Measurements from ENCODE around the gene ARID5A. TPM values are rescaled to one million over a fixed set of nuclear protein-coding genes. Genes with fewer than 3 reads are reported as not detected.

The ARID5A gene
- total and polyA plus RNA-seq, 2 of the 13 experiments (the other 11 are each of a cell fraction or from before 2014, with no cell fraction given), result 6.0 to 9.5 TPM

DNA sequence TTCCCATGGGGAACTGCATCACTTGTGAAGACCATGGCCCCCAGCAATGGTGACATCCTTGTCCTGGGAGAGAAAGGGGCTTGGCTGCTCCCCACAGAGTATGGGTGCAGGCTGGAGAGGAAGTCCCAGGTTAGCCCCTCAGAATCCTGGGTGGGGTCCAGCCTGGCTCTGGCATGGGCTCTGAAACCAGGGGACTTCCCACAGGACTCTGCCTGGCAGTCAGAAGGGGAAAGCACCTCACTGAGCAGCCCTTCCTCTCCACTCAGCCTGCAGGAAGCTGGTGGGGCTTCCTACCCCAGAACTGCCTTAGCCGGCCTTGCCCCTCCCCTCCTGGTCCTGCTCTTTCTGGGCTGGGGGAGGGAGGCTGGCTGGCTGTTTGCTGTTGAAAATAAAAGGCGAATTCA, 35.1 kb upstream of the ARID5A start:
- POLR2A ChIA-PET, result interaction anchor here (1.0 to 1.6 kb wide), 2 partner anchors 18 to 88 kb away, joined by 3 to 4 read pairs; no protein-coding TSS in a partner anchor
- FAIRE-seq (no peak), ATAC-seq (peak; percentile 1)
- TF ChIP-seq CERS6 (CRISPR knock-in tag; IDR thresholded peaks at IDR 0.05) (no peak), DDIT3 (CRISPR knock-in tag; IDR thresholded peaks at IDR 0.05) (no peak), ATF4 (CRISPR knock-in tag; IDR thresholded peaks at IDR 0.05) (no peak), ATAD3A (CRISPR knock-in tag; IDR thresholded peaks at IDR 0.05) (no peak), PITX1 (CRISPR knock-in tag; IDR thresholded peaks at IDR 0.05) (no peak; the same call in 1 of the 2 replicates), ZFP36 (IDR thresholded peaks at IDR 0.05; ENCODE audit: borderline replicate concordance, low read depth, low read length, partially characterized antibody) (no peak), ARNTL (CRISPR knock-in tag; IDR thresholded peaks at IDR 0.05) (no peak), ZFY (CRISPR knock-in tag; IDR thresholded peaks at IDR 0.05) (no peak), ZNF839 (CRISPR knock-in tag; IDR thresholded peaks at IDR 0.05; ENCODE audit: borderline replicate concordance) (0 out of 2 replicates have a peak, but pooled peaks have one; percentile 24), PHF8 (CRISPR knock-in tag; IDR thresholded peaks at IDR 0.05) (no peak), RAD21 (CRISPR knock-in tag; IDR thresholded peaks at IDR 0.05) (no peak), SP140L (CRISPR knock-in tag; IDR thresholded peaks at IDR 0.05; ENCODE audit: borderline replicate concordance) (no peak), SP4 (CRISPR knock-in tag; IDR thresholded peaks at IDR 0.05) (0 out of 2 replicates have a peak, but pooled peaks have one; percentile 37), ZNF260 (CRISPR knock-in tag; IDR thresholded peaks at IDR 0.05; ENCODE audit: borderline replicate concordance, low read depth) (no peak), REL (CRISPR knock-in tag; conservative IDR thresholded peaks at IDR 0.05) (no peak), MTA1 (CRISPR knock-in tag; IDR thresholded peaks at IDR 0.05; ENCODE audit: borderline replicate concordance) (no peak)
- TF ChIP-seq, protein P1, sequence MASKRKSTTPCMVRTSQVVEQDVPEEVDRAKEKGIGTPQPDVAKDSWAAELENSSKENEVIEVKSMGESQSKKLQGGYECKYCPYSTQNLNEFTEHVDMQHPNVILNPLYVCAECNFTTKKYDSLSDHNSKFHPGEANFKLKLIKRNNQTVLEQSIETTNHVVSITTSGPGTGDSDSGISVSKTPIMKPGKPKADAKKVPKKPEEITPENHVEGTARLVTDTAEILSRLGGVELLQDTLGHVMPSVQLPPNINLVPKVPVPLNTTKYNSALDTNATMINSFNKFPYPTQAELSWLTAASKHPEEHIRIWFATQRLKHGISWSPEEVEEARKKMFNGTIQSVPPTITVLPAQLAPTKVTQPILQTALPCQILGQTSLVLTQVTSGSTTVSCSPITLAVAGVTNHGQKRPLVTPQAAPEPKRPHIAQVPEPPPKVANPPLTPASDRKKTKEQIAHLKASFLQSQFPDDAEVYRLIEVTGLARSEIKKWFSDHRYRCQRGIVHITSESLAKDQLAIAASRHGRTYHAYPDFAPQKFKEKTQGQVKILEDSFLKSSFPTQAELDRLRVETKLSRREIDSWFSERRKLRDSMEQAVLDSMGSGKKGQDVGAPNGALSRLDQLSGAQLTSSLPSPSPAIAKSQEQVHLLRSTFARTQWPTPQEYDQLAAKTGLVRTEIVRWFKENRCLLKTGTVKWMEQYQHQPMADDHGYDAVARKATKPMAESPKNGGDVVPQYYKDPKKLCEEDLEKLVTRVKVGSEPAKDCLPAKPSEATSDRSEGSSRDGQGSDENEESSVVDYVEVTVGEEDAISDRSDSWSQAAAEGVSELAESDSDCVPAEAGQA (IDR thresholded peaks at IDR 0.05; ENCODE audit: low read depth), result no peak
- TF ChIP-seq, protein P1 (CRISPR knock-in tag; IDR thresholded peaks at IDR 0.05; ENCODE audit: borderline replicate concordance), result no peak

More for the DNA sequence above, 35.1 kb upstream of the ARID5A start:
- intact Hi-C loops (cut with micrococcal nuclease; ENCODE audit: unreplicated experiment), result no loop called here
- no peak for DNase-seq (ENCODE audit: low spot score)
- in situ Hi-C loops (cut with HindIII; ENCODE audit: extremely low pct_ligation_motif_present, low pct_unique_long_range_greater_than_20kb), result loop anchor here (25.0 kb wide), 1 partner anchor 364 kb away; the partner anchor contains the start of genes ASTL and DUSP2
- H3K27me3 ChIP-seq (ENCODE audit: control insufficient read depth in 1 of 2, insufficient read depth in 2 of 2, low read length in 2 of 2), result peaks cover 0 to 4% of the 10 kb centered on the region in 2 experiments; a peak in 1 of 5 replicates
- no peaks in the 10 kb centered on the region for H4K20me1 ChIP-seq (ENCODE audit: insufficient read depth, low read length)
- peak overlapping the region; percentile 25 for H3K27ac ChIP-seq (ENCODE audit: extremely low read length, insufficient read depth, low read length)
- H2AFZ ChIP-seq (ENCODE audit: low read length), result peak overlapping the region; percentile 45
- no peaks in the 10 kb centered on the region for H3K36me3 ChIP-seq (replicated peaks in 1 of 2; ENCODE audit: control insufficient read depth in 1 of 2, insufficient read depth in 2 of 2, low read length in 2 of 2)
- 13% methylated on average over 2 of the region's 2 CpGs for WGBS (ENCODE audit: low lambda C conversion rate)
- peaks cover 53% of the 10 kb centered on the region for H3K4me1 ChIP-seq (ENCODE audit: insufficient read depth, low read length)
- H3K4me3 ChIP-seq (replicated peaks in 1 of 3; ENCODE audit: insufficient read depth in 1 of 3, low read depth in 2 of 3, low read length in 3 of 3), result peak overlapping the region; percentile 15 to 69 (median 21); a peak in 4 of 6 replicates
- no peaks in the 10 kb centered on the region for H3K9me3 ChIP-seq (ENCODE audit: low read length)
- no TSS peak for BruUV-seq (replicated peaks)
- no peaks in the 10 kb centered on the region for H3K79me2 ChIP-seq (ENCODE audit: insufficient read depth, low read length)
- CTCF ChIA-PET (ENCODE audit: low intra/inter-chr PET ratio, low total read pairs), result no interaction called here
- peak overlapping the region; percentile 93 for H3K4me2 ChIP-seq (ENCODE audit: low read depth, low read length)
- peak overlapping the region; percentile 39; the same call in 1 of the 2 replicates for H3K9ac ChIP-seq (ENCODE audit: insufficient read depth, low read depth, low read length)
